Lower leg skin (tissue), 3 donors: ENCODE data around the gene HMGN1.

Source experiments
- POLR2A ChIP-seq, 2 donors: fragments of 450-650 bp; IDR thresholded peaks; one replicate each; pipeline ENCODE4 v1.6.1; 2016 to 2017; ENCODE audit warnings: antibody characterized with exemption in 2 of 2, mild to moderate bottlenecking in 1 of 2, moderate library complexity in 1 of 2
- TF ChIP-seq, protein P1 (sequence below), 3 donors: fragments of 450-650 bp; IDR thresholded peaks; one replicate each; pipeline ENCODE4 v1.5.1; 2016; ENCODE audit warnings: antibody characterized with exemption in 3 of 3, mild to moderate bottlenecking in 3 of 3, moderate library complexity in 2 of 3

DNA sequence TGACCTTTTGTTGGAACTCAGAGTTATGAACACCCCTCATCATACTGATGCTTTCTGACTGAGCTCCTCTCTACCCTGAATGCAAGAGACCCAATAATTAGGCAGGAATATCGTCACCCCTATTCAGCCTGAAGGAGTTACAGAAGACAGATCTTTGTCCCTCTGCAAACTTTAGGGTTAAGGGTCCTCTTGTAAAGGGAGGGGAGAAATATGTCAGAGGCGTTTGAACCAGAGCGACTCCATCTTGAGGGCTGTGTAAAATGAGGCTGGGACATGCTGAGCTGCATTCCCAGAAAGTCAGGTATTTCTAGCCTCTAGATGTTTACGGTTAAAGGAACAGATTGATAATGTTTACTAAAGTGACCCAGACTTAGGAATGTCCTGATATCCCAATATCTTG, 10.5 kb upstream of the HMGN1 start:
- TF ChIP-seq, protein P1, sequence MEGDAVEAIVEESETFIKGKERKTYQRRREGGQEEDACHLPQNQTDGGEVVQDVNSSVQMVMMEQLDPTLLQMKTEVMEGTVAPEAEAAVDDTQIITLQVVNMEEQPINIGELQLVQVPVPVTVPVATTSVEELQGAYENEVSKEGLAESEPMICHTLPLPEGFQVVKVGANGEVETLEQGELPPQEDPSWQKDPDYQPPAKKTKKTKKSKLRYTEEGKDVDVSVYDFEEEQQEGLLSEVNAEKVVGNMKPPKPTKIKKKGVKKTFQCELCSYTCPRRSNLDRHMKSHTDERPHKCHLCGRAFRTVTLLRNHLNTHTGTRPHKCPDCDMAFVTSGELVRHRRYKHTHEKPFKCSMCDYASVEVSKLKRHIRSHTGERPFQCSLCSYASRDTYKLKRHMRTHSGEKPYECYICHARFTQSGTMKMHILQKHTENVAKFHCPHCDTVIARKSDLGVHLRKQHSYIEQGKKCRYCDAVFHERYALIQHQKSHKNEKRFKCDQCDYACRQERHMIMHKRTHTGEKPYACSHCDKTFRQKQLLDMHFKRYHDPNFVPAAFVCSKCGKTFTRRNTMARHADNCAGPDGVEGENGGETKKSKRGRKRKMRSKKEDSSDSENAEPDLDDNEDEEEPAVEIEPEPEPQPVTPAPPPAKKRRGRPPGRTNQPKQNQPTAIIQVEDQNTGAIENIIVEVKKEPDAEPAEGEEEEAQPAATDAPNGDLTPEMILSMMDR (IDR thresholded peaks at IDR 0.05): no peak
- no peak for TF ChIP-seq POLR2A (IDR thresholded peaks at IDR 0.05)
